Activated T-helper 1 cell treated with anti-CD3 and anti-CD28 coated beads, Interleukin-12 subunit alpha, Interleukin-12 subunit beta, Interleukin-2, Interleukin-4 antibody, amounts not matched to agents 30 ng/mL and 10 ng/mL and 1 ng/mL, durations not matched to agents 14 hours and 24 hours and 36 hours (primary cell): Measurements from ENCODE around the gene HSPE1. TPM values are rescaled to one million over a fixed set of nuclear protein-coding genes. Genes with fewer than 3 reads are reported as not detected.
"Not testable (repeated sequence)": the region's sequence is repeated elsewhere in the genome, so short reads cannot be mapped to it uniquely, and the experiment has no call there.

Experiments used
- DNase-seq: peaks from one replicate; pipeline ENCODE4 v3.0.0; 2021; ENCODE audit warnings: low spot score
- H3K27ac Mint-ChIP-seq: one replicate; pipeline ENCODE4 v1.8.0; 2021; ENCODE audit warnings: mild to moderate bottlenecking, mixed read lengths
- H3K27me3 Mint-ChIP-seq: one replicate; pipeline ENCODE4 v1.8.0; 2022; ENCODE audit warnings: mild to moderate bottlenecking, moderate library complexity, mixed read lengths; ENCODE audit not compliant: insufficient read depth
- H3K36me3 Mint-ChIP-seq: one replicate; pipeline ENCODE4 v1.8.0; 2021; ENCODE audit warnings: low read depth, mixed read lengths
- H3K4me1 Mint-ChIP-seq: one replicate; pipeline ENCODE4 v1.8.0; 2021; ENCODE audit warnings: low read depth, mixed read lengths
- H3K4me3 Mint-ChIP-seq: one replicate; pipeline ENCODE4 v1.8.0; 2021; ENCODE audit warnings: mild to moderate bottlenecking, moderate library complexity, mixed read lengths
- H3K9me3 Mint-ChIP-seq: one replicate; pipeline ENCODE4 v1.8.0; 2021; ENCODE audit warnings: mixed read lengths
- intact Hi-C: fragments of 100-400 bp; cut with micrococcal nuclease; formaldehyde crosslinking; loops from one replicate; pipeline ENCODE4 v1.15.1; 2024
- total RNA-seq: library from RNA; stranded (reverse); gene quantifications from 2 replicates; pipeline ENCODE4 v1.2.3, GENCODE V29; 2022

HSPE1 gene
- total RNA-seq, 1 donor from 2014 or later = 325 TPM

GRCh38 chr2:197543206-197543605 is 43.0 kb downstream of the HSPE1 start:
- peaks cover 9% of the 10 kb centered on the region for H3K4me1 Mint-ChIP-seq
- H3K9me3 Mint-ChIP-seq = no peaks in the 10 kb centered on the region
- peaks cover 27% of the 10 kb centered on the region for H3K36me3 Mint-ChIP-seq
- intact Hi-C loops = no loop called here
- no peak overlapping the region for H3K4me3 Mint-ChIP-seq
- H3K27ac Mint-ChIP-seq = no peak overlapping the region
- no peaks in the 10 kb centered on the region for H3K27me3 Mint-ChIP-seq
- DNase-seq = no peak

DNA sequence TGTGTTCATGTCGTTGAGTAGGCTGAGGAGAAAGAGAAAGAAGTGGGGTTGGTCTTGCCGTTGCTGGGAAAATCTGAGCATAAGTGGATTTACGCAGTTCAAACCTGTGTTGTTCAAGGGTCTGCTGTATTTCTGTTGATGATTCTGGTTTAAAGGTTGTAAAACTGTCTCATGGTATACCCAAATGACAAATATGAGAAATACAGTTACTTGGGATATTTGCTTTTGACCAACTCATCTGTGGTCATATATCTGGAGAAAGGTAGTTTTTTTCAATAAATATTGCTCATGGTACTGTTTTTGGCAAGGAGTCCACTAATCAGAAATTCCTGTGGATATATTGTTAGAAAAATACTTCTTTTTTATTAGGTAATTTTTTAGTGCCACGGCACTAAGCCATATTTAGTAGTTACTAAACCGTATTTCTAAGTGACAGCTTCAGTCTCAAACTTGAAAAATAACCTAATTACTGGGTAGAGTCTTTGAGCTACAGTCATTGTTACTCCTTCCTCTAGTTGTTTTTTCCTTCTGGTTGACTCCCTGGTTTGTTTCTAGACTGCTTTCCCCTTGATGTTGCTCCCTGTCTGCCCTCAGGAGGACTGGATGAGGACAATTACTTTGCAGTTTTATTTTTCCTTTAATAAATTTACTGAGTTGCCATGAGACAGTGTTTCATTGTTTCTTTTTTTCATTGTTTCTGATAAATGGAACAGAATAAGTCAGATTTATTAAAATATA is 47.2 kb downstream of the HSPE1 start:
- Mint-ChIP-seq H3K9me3 (no peaks in the 10 kb centered on the region), H3K4me3 (no peak overlapping the region), H3K36me3 (peaks cover 14% of the 10 kb centered on the region), H3K27me3 (no peaks in the 10 kb centered on the region), H3K27ac (no peak overlapping the region), H3K4me1 (no peaks in the 10 kb centered on the region)
- no peak for DNase-seq
- intact Hi-C loops = no loop called here

- H3K27ac Mint-ChIP-seq = no peak overlapping the region
- no peak for DNase-seq
- H3K4me3 Mint-ChIP-seq = no peak overlapping the region
- H3K4me1 Mint-ChIP-seq = no peaks in the 10 kb centered on the region
- H3K9me3 Mint-ChIP-seq = no peaks in the 10 kb centered on the region
- H3K27me3 Mint-ChIP-seq = no peaks in the 10 kb centered on the region
- intact Hi-C loops = no loop called here
- H3K36me3 Mint-ChIP-seq = peaks cover 9% of the 10 kb centered on the region
These were observed 48.4 kb downstream of the HSPE1 start for GRCh38 chr2:197548582-197548981.

DNA sequence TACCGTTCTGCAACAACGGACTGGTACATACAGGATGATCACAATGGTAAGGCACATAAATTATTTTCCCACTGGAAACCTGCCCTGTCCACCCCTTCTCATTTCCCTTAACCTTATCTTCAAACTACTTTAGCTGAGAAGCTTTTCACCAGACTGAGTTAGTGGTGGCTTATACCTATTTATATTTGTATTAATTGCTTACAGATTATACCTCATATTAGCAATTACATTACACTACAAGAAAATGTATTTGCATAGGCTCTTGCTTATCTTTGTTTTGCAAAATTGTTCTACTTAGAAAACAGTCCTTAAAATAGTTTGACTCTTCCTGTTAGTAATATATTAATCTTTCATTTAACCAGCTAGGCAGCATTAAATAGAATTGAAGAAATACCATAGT is 51.1 kb downstream of the HSPE1 start:
- DNase-seq, intact Hi-C loops, H3K27me3 Mint-ChIP-seq, H3K9me3 Mint-ChIP-seq, H3K4me1 Mint-ChIP-seq, H3K4me3 Mint-ChIP-seq, H3K27ac Mint-ChIP-seq: not testable (repeated sequence)
- peaks cover 10% of the 10 kb centered on the region for H3K36me3 Mint-ChIP-seq

Other genes starting within 250 kb of the HSPE1 start
- 153 and 159 TPM in 2 replicates for gene ANKRD44, start 189.6 kb upstream of the HSPE1 start, total RNA-seq
- gene SF3B1, start 65.4 kb upstream of the HSPE1 start, total RNA-seq = 247 and 268 TPM in 2 replicates
- gene COQ10B, start 46.8 kb upstream of the HSPE1 start, total RNA-seq = 26.9 and 28.8 TPM in 2 replicates
- 811 and 821 TPM in 2 replicates for gene HSPD1, start 539 bp upstream of the HSPE1 start, total RNA-seq
- gene MOB4, start 15.7 kb downstream of the HSPE1 start, total RNA-seq = 25.1 and 27.2 TPM in 2 replicates
- gene RFTN2, start 175.2 kb downstream of the HSPE1 start, total RNA-seq = not detected in 2 replicates
- 22.6 and 22.9 TPM in 2 replicates for gene MARS2, start 205.0 kb downstream of the HSPE1 start, total RNA-seq